ENCODE data around the gene SMOC1.

Gene SMOC1

GRCh38 chr14:70018230-70018629 is 139.0 kb downstream of the SMOC1 start:
- no peak overlapping the region for H3K4me3 ChIP-seq (ENCODE audit: low read depth, low read length)
- no peak for DNase-seq (ENCODE audit: low read depth)
- TF ChIP-seq, protein P1, sequence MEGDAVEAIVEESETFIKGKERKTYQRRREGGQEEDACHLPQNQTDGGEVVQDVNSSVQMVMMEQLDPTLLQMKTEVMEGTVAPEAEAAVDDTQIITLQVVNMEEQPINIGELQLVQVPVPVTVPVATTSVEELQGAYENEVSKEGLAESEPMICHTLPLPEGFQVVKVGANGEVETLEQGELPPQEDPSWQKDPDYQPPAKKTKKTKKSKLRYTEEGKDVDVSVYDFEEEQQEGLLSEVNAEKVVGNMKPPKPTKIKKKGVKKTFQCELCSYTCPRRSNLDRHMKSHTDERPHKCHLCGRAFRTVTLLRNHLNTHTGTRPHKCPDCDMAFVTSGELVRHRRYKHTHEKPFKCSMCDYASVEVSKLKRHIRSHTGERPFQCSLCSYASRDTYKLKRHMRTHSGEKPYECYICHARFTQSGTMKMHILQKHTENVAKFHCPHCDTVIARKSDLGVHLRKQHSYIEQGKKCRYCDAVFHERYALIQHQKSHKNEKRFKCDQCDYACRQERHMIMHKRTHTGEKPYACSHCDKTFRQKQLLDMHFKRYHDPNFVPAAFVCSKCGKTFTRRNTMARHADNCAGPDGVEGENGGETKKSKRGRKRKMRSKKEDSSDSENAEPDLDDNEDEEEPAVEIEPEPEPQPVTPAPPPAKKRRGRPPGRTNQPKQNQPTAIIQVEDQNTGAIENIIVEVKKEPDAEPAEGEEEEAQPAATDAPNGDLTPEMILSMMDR (IDR thresholded peaks at IDR 0.05; ENCODE audit: low read depth, low read length, missing control alignments), result no peak

DNA sequence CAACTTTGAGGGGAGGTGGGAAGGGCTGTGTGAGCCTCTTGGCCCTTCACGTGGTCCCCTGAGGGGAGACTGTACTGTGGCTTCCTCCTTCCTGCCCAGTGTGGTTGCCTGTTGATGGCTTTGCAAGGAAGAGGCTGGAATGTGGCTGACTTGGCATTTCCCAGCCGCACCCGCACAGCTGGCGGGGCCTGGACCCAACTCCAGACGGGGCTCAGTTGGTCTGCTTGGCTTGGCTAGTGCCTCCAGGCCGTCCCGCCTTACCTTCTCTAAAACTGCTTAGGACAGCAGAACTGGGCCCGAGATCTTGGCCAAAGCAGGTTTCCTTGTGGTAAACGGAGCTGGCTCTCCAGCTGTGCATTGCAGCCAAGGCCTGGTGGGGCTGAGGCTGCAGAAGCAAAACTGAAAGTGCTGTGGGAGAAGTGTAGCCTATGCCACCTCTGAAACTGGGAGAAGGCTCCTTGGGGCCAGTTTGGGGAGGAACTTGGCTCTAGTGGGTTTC is 139.5 kb downstream of the SMOC1 start:
- no peak for DNase-seq (ENCODE audit: low read depth)
- TF ChIP-seq, protein P1 (IDR thresholded peaks at IDR 0.05; ENCODE audit: low read depth, low read length, missing control alignments), result no peak
- no peak overlapping the region for H3K4me3 ChIP-seq (ENCODE audit: low read depth, low read length)

DNA sequence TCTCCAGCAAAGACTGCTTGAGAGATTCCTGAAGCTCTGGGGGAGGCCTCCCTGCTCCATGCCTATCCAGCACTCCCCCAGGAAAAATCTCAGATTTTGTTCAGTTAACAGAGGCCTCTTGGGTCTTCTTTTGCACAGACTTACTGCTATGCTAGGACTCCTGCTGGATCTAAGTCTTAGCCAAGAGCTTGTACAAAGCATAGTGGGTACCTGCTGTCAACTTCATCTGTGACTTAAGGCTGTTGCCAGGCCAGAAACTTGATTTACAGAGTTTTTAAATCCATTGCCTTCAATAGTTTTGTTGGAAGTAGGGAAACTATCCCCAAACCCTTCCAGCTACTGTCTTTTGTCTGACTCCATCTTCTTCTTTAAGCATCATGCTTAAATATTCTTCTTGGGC is 140.5 kb downstream of the SMOC1 start:
- DNase-seq (ENCODE audit: low read depth), result no peak
- TF ChIP-seq, protein P1 (IDR thresholded peaks at IDR 0.05; ENCODE audit: low read depth, low read length, missing control alignments), result no peak
- no peak overlapping the region for H3K4me3 ChIP-seq (ENCODE audit: low read depth, low read length)

DNA sequence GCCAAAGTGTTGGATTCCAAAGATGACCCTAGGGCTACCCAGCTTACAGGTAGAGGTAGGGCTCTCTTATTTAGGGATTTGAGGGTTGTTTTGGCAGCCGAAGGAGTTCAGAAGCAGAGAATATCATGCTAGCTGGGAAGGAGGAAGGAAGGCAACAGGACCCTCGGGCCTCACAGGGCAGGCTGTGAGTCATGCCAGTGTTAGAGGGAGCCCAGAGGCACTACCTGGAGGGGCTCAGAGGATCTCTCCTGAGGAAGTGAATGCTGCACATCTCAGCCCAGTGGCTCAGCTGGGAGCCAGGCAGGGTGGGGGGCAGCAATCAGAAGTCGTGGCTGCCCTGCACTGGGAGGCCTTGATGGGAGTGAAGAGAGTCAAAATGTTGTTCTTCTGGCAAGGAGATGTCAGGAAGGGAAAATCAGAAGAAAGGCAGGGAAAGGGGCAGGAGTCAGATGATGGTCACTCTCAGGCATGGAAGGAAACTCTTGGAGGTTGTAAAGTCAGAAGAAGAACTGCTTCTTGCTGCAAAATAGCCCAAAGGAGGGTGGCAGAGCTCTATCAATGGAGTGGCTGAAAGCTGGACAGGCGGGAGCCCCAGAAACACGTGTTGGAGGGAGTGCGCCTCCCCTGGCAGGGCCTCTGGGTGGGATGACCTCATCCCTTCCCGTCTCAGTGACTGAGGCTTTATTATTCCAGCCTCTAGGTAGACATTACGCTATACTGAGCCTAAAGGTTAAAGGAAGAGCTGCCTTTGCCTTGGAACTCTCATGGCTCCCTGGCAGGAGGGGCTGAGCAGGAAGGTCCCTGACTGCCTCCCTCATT is 141.3 kb downstream of the SMOC1 start:
- no peak for DNase-seq (ENCODE audit: low read depth)
- TF ChIP-seq, protein P1 (IDR thresholded peaks at IDR 0.05; ENCODE audit: low read depth, low read length, missing control alignments), result no peak
- H3K4me3 ChIP-seq (ENCODE audit: low read depth, low read length), result no peak overlapping the region

DNA sequence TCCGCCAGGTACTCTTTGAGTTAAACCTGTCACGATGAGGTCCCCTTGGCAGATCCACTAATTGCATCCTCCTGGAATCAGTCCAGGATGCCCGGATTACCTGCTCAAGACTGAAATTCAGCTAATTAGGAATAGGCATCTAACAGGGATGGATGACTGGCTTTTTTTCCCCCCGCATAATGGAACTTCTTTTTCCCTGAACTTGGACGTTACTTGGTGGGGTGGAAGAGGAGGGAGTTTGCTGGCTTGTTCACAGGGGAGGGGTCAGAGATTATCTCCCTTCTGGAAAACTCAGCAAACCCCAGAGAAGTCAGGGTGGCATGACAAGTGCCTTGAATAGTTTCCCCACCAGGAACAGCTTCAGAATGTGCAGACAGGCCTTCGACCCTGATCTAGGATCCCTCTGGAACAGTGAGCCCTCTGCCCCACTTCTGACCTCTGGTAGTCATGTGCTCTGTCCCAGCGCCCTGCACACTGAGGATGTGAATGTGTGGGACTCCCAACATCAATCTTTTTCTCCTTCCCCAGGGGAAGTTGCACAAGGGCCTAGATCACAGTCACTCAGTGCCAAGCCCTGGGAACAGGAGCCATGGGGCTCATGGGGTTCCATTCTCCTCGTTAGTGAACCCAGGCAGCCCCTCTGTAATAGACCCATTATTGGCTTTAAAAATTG is 142.5 kb downstream of the SMOC1 start:
- no peak for DNase-seq (ENCODE audit: low read depth)
- TF ChIP-seq, protein P1 (IDR thresholded peaks at IDR 0.05; ENCODE audit: low read depth, low read length, missing control alignments), result no peak
- H3K4me3 ChIP-seq (ENCODE audit: low read depth, low read length), result no peak overlapping the region

DNA sequence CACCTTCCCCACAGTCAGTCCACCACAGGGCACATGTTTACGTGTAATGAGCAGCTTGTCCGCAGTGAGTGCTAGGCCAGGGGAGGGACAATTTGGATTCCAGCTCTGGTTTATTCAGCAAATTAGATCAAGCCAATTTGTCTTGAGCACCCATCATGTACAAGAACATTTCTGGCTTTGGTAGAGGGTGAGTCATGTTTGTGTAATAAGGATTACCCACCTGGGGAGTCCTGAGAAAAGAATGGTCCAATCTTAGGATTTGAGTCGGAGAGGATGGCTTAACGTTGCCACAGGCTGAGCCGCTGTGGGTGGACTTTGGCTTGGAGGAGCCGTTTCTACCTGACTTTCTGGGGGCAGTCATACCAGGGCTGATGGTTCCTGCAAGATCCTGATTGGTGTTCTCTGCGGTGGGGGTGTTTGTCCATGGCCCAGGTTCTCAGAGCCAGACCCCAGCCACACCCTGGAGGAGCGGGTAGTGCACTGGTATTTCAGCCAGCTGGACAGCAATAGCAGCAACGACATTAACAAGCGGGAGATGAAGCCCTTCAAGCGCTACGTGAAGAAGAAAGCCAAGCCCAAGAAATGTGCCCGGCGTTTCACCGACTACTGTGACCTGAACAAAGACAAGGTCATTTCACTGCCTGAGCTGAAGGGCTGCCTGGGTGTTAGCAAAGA is 143.7 kb downstream of the SMOC1 start:
- TF ChIP-seq, protein P1 (IDR thresholded peaks at IDR 0.05; ENCODE audit: low read depth, low read length, missing control alignments), result no peak
- no peak for DNase-seq (ENCODE audit: low read depth)
- H3K4me3 ChIP-seq (ENCODE audit: low read depth, low read length), result no peak overlapping the region

All from GM12864 (cell line).